M059J (cell line): ENCODE measurements around the gene ELMO2. TPM values are rescaled to one million over a fixed set of nuclear protein-coding genes. Genes with fewer than 3 reads are reported as not detected.
"Not testable (repeated sequence)": the region's sequence is repeated elsewhere in the genome, so short reads cannot be mapped to it uniquely, and the experiment has no call there.

ENCODE experiments used
- DNase-seq: peaks from one replicate; pipeline ENCODE4 v3.0.0-alpha.2; 2012; ENCODE audit warnings: low read depth
- total RNA-seq: library from RNA; depleted of rRNA; stranded (reverse); fragments of >200 nt; shearing (Covaris generic); gene quantifications from 2 replicates; pipeline ENCODE4 v1.2.3, GENCODE V29; 2014

ELMO2 gene
- total RNA-seq, 1 experiment from 2014 or later = 54.9 TPM

DNA sequence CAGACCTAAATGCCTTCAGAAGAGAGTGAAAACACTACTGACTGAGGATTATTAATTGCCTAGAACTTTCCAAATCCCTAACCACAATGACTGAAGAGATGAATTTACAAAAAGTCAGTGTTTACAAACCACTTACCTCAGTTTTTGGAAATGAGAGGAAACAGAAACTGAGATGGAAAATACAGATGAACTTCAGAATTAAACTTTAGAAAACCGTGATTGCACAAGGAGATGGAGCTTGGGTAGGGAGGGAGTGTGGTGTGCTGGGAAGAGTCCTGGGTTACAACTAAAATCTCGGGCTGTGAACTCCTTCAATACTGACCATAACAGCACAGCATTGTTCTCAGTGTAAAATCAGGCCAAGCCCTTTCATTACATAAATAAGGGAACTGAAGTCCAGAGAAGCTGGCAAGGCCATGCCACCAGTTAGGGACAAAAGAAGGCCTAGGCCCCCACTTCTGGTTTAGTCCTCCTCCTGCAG is 4.0 kb downstream of the ELMO2 start:
- DNase-seq = peak; percentile 44

DNA sequence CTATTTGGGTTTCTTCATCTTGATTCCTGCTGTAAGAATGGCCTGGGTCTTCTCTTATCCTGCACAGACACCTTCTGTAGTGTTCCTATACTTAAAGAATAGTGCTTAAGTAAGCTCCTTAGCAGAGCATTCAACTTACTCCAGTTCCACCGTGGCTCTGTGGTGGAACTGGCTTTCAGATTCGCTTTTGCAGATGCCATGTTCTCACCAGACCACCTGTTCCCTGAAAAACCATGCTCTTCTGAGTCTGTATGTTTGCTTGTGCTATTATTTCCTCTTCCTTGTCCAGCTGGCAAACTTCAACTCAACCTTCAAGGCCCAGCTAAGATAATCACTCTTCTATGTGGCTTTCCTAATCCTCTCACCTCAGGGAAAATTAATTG is 4.9 kb downstream of the ELMO2 start:
- DNase-seq = no peak

DNA sequence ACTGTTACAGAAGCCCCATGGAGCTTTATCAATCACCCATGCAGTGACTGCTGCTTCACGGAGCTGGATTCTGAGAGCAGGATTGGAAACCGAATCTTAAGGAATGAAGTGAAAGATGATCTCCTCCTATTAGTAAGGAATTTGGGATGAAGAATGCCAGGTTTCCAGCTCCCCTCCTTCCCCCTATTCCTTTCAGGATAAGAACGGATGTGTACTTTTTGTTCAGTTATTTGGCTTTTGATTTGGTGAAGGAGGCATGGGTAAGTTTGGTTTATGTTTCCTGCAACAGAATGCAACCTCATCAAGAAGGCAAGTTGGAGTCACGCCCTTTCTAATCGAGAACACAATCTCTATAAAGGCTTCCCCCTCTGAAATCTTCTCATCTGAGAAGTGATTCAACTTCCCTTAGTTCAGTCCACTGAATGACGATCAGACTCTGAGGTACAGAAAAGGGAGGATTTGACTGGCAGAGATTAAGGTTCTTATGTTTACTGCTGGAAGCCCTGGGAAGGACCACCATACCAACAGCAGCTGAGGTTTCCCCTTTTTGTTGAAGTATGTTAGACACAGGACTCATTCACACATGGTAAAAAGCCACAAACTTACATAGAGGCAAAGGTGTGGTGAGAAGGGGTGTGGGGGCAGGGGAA is 5.5 kb downstream of the ELMO2 start:
- DNase-seq = no peak

- no peak for DNase-seq
Measured at GRCh38 chr20:46400253-46400652, 6.2 kb downstream of the ELMO2 start.

- DNase-seq = no peak
Measured at GRCh38 chr20:46399401-46399800, 7.0 kb downstream of the ELMO2 start.

- no peak for DNase-seq
Measured at GRCh38 chr20:46398963-46399362, 7.5 kb downstream of the ELMO2 start.

- no peak for DNase-seq
Measured at GRCh38 chr20:46396052-46396740, 10.2 kb downstream of the ELMO2 start.

DNA sequence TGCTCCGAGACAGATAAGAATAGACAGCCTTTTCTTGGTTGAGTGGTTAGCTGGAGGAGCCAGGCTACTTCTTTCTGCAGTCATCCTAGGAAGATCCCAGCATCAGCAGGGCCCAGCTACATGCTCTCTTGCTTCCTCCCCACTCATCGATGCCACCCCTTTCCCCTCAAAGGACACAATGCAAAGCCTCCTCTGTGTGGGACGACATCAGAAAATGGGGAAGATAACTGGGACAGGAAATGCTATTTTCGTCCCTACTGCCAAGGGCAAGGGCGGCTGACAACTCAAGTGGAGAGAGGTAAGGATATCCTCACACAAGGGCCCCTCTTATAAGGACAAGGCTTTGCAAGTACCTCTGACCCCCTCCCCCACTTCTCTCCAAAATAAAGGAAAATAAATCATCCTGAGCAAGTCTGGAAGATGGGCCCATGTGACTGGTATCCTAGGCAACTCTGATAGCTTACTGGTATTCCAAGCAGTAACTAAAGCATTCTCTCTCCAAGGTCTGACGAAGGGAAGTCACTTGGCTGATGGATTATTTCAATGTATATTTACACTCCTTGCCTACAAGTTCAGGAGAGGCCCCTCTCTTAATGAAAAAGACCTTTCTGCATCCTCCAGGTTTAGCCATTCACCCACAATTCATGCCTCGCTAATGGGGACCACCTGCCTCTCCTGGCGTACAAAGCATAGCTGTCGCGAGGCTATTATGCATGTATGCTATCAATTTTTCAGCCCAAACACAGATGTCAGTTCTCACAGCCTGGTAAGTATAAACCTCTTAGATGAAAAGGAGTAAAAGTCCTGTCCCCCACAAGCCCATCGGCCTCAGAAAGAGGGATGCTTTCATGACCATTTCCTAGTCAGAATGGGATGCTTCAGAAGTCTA is 11.3 kb downstream of the ELMO2 start:
- no peak for DNase-seq

DNA sequence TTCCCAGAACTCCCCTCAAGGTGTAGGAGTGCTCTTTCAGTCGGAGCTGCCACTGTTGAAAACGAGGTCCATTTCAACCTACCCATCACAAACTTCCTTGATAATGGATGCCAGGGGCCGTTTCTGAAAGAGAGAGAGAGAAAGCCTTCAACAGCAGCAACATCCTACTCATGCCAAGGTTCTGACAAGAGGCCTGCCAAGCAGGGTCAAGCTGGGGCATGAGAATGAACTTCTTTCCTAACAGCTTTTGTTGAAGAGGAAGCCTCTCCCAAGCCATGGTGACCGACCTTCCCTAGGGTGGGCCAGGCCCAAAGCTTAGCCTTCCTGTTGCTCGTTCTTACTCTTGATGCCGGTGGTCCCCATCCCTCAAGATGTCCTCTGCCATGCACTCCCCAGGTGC is 12.4 kb downstream of the ELMO2 start:
- DNase-seq = no peak

- DNase-seq = no peak
Measured at GRCh38 chr20:46388937-46389336, 17.5 kb downstream of the ELMO2 start.

GRCh38 chr20:46388201-46388836 is 18.1 kb downstream of the ELMO2 start:
- no peak for DNase-seq

GRCh38 chr20:46387054-46387453 is 19.4 kb downstream of the ELMO2 start:
- not testable (repeated sequence) for DNase-seq

DNA sequence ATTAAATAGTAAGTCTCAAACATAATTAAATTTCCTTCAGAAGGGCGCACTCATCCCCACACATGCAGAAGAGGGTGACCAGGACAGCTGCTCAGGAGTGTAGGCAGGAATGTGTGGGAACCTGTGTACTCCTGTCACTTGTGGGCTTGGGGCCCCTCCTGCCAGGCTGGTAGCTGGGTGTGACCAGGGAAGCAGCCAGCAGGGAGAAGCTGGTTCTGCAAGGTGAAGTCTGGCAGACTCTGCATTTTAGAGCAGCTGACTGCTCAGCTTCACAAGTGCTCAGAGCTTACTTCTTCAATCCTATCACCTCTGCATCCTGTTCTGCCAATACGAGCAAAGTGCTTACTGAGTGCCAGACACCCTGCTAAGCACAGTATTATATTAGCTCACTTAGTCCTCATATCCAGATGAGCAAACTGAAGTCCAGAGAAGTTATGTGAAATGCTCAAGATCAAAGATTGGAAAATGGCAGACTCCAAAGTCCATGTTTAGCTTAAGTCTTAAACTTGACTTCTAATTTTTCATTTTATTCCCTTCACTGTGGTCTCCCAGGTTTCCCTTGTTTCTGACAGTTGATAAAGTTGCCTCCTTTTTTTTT is 27.9 kb downstream of the ELMO2 start:
- no peak for DNase-seq

DNA sequence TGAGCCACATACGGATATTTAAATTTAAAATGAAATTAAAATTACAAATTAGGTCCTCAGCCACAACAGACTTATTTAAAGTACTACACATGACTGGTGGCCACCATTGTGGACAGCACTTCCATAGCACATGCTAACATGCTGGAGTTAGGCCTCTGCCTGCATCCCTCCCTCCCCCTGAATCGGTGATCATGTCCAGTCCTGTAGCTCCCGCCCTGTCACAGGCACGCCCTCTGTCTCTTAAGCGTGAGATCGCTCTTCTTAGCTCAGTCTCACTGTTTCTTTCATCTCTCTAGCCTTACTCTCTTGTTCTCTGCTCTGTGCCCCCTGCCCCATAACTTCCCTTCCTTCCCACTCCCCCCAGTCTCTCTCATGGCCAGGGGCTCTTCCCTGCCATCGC is 28.9 kb downstream of the ELMO2 start:
- DNase-seq = no peak

DNA sequence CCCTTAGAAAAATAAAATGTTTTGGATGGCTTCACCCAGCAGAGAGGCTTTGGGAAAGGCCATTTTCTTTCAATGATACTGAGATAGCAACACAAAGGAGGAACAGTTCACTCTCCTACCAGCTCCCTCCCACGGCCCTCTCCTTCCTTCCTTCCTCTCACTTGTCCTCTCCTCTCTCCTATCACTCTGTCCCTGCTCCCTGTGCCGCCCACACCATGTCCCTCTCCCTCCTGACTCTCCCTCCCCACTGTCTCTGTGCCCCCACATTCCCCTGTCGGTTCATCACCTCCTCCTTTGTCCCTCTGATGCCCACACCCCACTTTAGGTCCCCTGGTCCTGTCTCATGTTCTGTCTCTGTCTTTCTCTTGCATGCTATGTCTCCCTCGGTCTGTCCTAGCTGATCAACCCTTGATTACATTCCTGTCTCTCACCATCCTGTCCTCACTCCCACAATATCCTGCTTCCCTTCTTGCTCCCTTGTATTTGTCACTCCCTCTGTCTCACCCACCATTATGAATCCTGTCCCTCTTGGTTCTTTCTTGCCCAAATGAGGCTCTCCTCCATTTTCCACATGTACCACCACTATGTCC is 30.1 kb downstream of the ELMO2 start:
- no peak for DNase-seq

GRCh38 chr20:46375771-46376170 is 30.6 kb downstream of the ELMO2 start:
- DNase-seq = peak; percentile 68

GRCh38 chr20:46374383-46374782 is 32.0 kb downstream of the ELMO2 start:
- DNase-seq = no peak

GRCh38 chr20:46371656-46372055 is 34.8 kb downstream of the ELMO2 start:
- no peak for DNase-seq

DNA sequence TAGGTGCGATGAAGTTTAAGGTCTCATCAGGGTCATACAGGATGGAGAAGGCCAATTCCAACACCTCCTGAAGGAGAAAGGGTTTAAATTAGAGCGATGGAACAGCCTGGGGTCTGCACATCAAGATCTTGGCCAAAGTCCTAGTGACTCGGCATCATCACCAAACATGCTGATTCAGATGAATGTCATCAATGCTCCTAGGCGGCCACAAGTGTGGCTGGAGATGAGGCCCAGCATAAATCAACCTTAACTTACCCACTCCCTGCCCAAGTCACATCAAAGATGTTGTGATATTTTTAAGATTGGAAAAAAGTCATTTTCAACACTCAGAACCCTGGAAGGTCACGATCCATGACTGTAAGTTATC is 37.5 kb downstream of the ELMO2 start:
- peak; percentile 82 for DNase-seq

DNA sequence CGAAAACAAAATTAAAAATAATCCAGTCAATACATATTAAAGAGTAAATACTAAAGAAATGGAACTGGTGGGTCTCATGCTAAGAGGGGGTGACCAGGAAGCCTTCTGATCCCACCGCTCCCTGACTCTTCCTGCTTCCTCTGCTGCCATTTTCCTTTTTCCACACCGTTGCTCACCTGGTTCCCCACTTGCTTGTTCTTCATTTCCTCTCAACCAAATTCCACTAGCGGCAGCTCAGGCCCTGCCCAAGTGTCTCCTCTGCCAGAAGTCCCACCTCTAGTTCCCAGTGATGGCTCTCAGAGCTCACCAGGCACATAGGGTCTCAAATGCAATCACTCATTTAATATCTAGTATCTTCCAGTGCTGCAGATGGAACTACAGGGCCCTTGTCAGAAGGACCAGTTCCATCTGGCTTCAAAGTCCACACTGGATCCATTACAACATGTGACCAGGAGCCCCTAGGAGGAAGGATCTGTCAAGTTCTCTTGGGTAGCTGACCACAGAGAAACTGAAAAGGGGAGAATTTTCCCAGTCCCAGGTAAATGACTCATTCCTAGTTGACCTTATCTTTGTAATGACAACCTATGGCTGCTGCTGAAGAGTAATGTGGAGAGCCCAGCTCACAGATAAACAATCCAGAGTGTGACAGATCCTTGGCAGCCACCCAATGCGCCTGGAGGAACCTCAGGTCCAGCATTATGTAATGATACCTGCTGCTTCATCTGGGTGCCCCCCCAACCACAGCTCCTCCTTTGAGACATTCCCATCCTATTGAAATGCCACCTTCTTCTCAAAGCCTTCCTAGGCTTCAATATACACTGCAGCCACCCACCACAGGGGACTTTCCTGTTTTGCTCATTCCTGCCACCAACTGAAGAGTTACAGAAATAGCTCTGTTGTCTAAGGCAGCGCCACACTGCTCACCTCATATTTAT is 38.2 kb downstream of the ELMO2 start:
- peak; percentile 96 for DNase-seq
